Astrocyte (in vitro differentiated cells and primary cell): ENCODE results near the gene MS4A10. TPM values are rescaled to one million over a fixed set of nuclear protein-coding genes. Genes with fewer than 3 reads are reported as not detected.

Source experiments
- DNase-seq: peaks from one replicate; pipeline ENCODE4 v3.0.0-alpha.2; 2010; ENCODE audit warnings: low read depth
- FAIRE-seq: peaks from 2 replicates; lab custom pipeline; 2011; peaks lifted over from hg19 to GRCh38; lab: Jason Lieb, UNC
- H2AFZ ChIP-seq: 2 replicates; pipeline ENCODE4 v1.6.0; 2012; ENCODE audit warnings: low read depth, low read length, inconsistent platforms
- H3K27ac ChIP-seq: 2 replicates; pipeline ENCODE4 v1.5.1; 2011; ENCODE audit warnings: low read depth, low read length, inconsistent platforms
- H3K27me3 ChIP-seq: 2 replicates; pipeline ENCODE4 v1.6.0; 2011; ENCODE audit warnings: low read length, inconsistent platforms; ENCODE audit not compliant: insufficient read depth
- H3K36me3 ChIP-seq: 2 replicates; pipeline ENCODE4 v1.5.1; 2011; ENCODE audit warnings: low read length, inconsistent platforms; ENCODE audit not compliant: insufficient read depth
- H3K4me1 ChIP-seq: 2 replicates; pipeline ENCODE4 v1.5.1; 2011; ENCODE audit warnings: low read length, inconsistent platforms; ENCODE audit not compliant: insufficient read depth
- H3K4me2 ChIP-seq: 2 replicates; pipeline ENCODE4 v1.6.0; 2012; ENCODE audit warnings: low read length, inconsistent platforms
- H3K4me3 ChIP-seq: 2 replicates; pipeline ENCODE4 v1.5.1; 2011; ENCODE audit warnings: low read depth, mild to moderate bottlenecking, low read length, inconsistent platforms; ENCODE audit not compliant: insufficient read depth
- H3K79me2 ChIP-seq: 2 replicates; pipeline ENCODE4 v1.6.0; 2012; ENCODE audit warnings: mild to moderate bottlenecking, low read length, inconsistent platforms; ENCODE audit not compliant: insufficient read depth
- H3K9ac ChIP-seq: 2 replicates; pipeline ENCODE4 v1.6.0; 2012; ENCODE audit warnings: mild to moderate bottlenecking, low read length, inconsistent platforms
- H3K9me3 ChIP-seq: 2 replicates; pipeline ENCODE4 v1.5.1; 2012; ENCODE audit warnings: low read depth, mild to moderate bottlenecking, low read length, inconsistent platforms; ENCODE audit not compliant: insufficient read depth
- H4K20me1 ChIP-seq: 2 replicates; pipeline ENCODE4 v1.6.0; 2012; ENCODE audit warnings: low read length, inconsistent platforms; ENCODE audit not compliant: insufficient read depth
- H3K27ac Mint-ChIP-seq: one replicate; pipeline ENCODE4 v1.8.0; 2021; ENCODE audit warnings: mild to moderate bottlenecking, mixed read lengths; ENCODE audit not compliant: unreplicated experiment
- H3K27me3 Mint-ChIP-seq: one replicate; pipeline ENCODE4 v1.8.0; 2021; ENCODE audit warnings: low read depth, mixed read lengths; ENCODE audit not compliant: unreplicated experiment
- H3K36me3 Mint-ChIP-seq: one replicate; pipeline ENCODE4 v1.8.0; 2021; ENCODE audit warnings: low read depth, mixed read lengths; ENCODE audit not compliant: unreplicated experiment
- H3K4me1 Mint-ChIP-seq: one replicate; pipeline ENCODE4 v1.8.0; 2021; ENCODE audit warnings: low read depth, mixed read lengths; ENCODE audit not compliant: unreplicated experiment
- H3K4me3 Mint-ChIP-seq: one replicate; pipeline ENCODE4 v1.8.0; 2021; ENCODE audit warnings: mild to moderate bottlenecking, moderate library complexity, mixed read lengths; ENCODE audit not compliant: unreplicated experiment
- H3K9me3 Mint-ChIP-seq: one replicate; pipeline ENCODE4 v1.8.0; 2021; ENCODE audit warnings: mild to moderate bottlenecking, mixed read lengths; ENCODE audit not compliant: unreplicated experiment
- CTCF ChIP-seq: IDR thresholded peaks from 2 replicates; pipeline ENCODE4 v1.5.1; 2011; ENCODE audit warnings: low read depth, mild to moderate bottlenecking, inconsistent platforms, low read length, moderate library complexity; ENCODE audit not compliant: insufficient read depth
- EZH2 ChIP-seq: IDR thresholded peaks from 2 replicates; pipeline ENCODE4 v1.6.1; 2012; ENCODE audit warnings: mild to moderate bottlenecking, low read length, inconsistent platforms; ENCODE audit not compliant: insufficient read depth
- total RNA-seq: library from RNA; stranded (reverse); gene quantifications from 2 replicates; pipeline ENCODE4 v1.2.1, GENCODE V29; 2021

Gene MS4A10
- total RNA-seq, 1 donor from 2014 or later = not detected

GRCh38 chr11:60741421-60741820, 43.7 kb upstream of the MS4A10 start:
- Histone ChIP-seq H4K20me1 (no peaks in the 10 kb centered on the region), H3K9ac (no peak overlapping the region), H3K9me3 (no peaks in the 10 kb centered on the region), H3K79me2 (no peaks in the 10 kb centered on the region), H2AFZ (no peak overlapping the region), H3K27ac (no peak overlapping the region), H3K27me3 (no peaks in the 10 kb centered on the region), H3K4me2 (no peak overlapping the region), H3K36me3 (no peaks in the 10 kb centered on the region), H3K4me3 (no peak overlapping the region), H3K4me1 (no peaks in the 10 kb centered on the region)
- FAIRE-seq = no peak
- Mint-ChIP-seq H3K27me3 (peaks cover 19% of the 10 kb centered on the region), H3K9me3 (peaks cover 2% of the 10 kb centered on the region), H3K27ac (no peak overlapping the region), H3K36me3 (no peaks in the 10 kb centered on the region), H3K4me3 (no peak overlapping the region), H3K4me1 (peaks cover 5% of the 10 kb centered on the region)
- no peak for DNase-seq
- TF ChIP-seq CTCF (no peak), EZH2 (no peak)

- no peak overlapping the region for H3K4me3 ChIP-seq
- no peaks in the 10 kb centered on the region for H3K27me3 ChIP-seq
- no peak overlapping the region for H3K27ac ChIP-seq
- Mint-ChIP-seq H3K9me3 (peaks cover 2% of the 10 kb centered on the region), H3K4me3 (no peak overlapping the region), H3K36me3 (no peaks in the 10 kb centered on the region), H3K4me1 (peaks cover 5% of the 10 kb centered on the region), H3K27ac (no peak overlapping the region), H3K27me3 (peaks cover 15% of the 10 kb centered on the region)
- H2AFZ ChIP-seq = no peak overlapping the region
- H3K4me1 ChIP-seq = no peaks in the 10 kb centered on the region
- DNase-seq (no peak), FAIRE-seq (no peak)
- H3K9ac ChIP-seq = no peak overlapping the region
- H3K36me3 ChIP-seq = no peaks in the 10 kb centered on the region
- H3K4me2 ChIP-seq = no peak overlapping the region
- H3K79me2 ChIP-seq = no peaks in the 10 kb centered on the region
- H3K9me3 ChIP-seq = peaks cover 6% of the 10 kb centered on the region
- no peaks in the 10 kb centered on the region for H4K20me1 ChIP-seq
- no peak for TF ChIP-seq CTCF
- TF ChIP-seq EZH2 = no peak
These were observed 42.1 kb upstream of the MS4A10 start for GRCh38 chr11:60743058-60743457.

- no peak overlapping the region for H3K4me3 ChIP-seq
- H3K27me3 ChIP-seq = no peaks in the 10 kb centered on the region
- H3K4me1 ChIP-seq = no peaks in the 10 kb centered on the region
- FAIRE-seq = no peak
- DNase-seq = no peak
- peaks cover 2% of the 10 kb centered on the region for H3K9me3 Mint-ChIP-seq
- TF ChIP-seq EZH2 (no peak), CTCF (no peak)
- H3K27me3 Mint-ChIP-seq = peaks cover 7% of the 10 kb centered on the region
- no peak overlapping the region for H3K4me3 Mint-ChIP-seq
- peaks cover 5% of the 10 kb centered on the region for H3K4me1 Mint-ChIP-seq
- no peaks in the 10 kb centered on the region for H3K36me3 ChIP-seq
- H3K9ac ChIP-seq = no peak overlapping the region
- no peak overlapping the region for H2AFZ ChIP-seq
- no peak overlapping the region for H3K27ac Mint-ChIP-seq
- peaks cover 6% of the 10 kb centered on the region for H3K9me3 ChIP-seq
- no peak overlapping the region for H3K4me2 ChIP-seq
- H3K79me2 ChIP-seq = no peaks in the 10 kb centered on the region
- H4K20me1 ChIP-seq = no peaks in the 10 kb centered on the region
- no peak overlapping the region for H3K27ac ChIP-seq
- H3K36me3 Mint-ChIP-seq = no peaks in the 10 kb centered on the region
These were observed 41.0 kb upstream of the MS4A10 start for GRCh38 chr11:60744114-60744513.
